ENCODE results near the gene HK1. TPM values are rescaled to one million over a fixed set of nuclear protein-coding genes. Genes with fewer than 3 reads are reported as not detected.

Gene HK1
- total and polyA plus RNA-seq, 2 of the 4 experiments (the other 2 are of a cell fraction) = 53.7 to 90.5 TPM

GRCh38 chr10:69439350-69439739, 161.0 kb downstream of the HK1 start:
- peak overlapping the region; percentile 31; the same call in 1 of the 2 replicates for H4K91ac ChIP-seq (ENCODE audit: insufficient read depth, low read depth, low read length)
- intact Hi-C loops (cut with micrococcal nuclease) (no loop called here), in situ Hi-C loops (cut with MboI; ENCODE audit: low sequenced_read_pairs) (no loop called here), dilution Hi-C loops (cut with HindIII; ENCODE audit: low sequenced_read_pairs, unreplicated experiment) (no loop called here)
- peak overlapping the region; percentile 69 for H2BK20ac ChIP-seq (ENCODE audit: low read depth, low read length)
- ATAC-seq (ENCODE audit: low read depth) (peak; percentile 10; the same call in 1 of the 2 replicates), DNase-seq (no peak)
- H3K4me2 ChIP-seq (ENCODE audit: low read depth, low read length) = no peak overlapping the region
- H3K4me3 ChIP-seq (ENCODE audit: insufficient read depth, low read depth, low read length) = no peak overlapping the region
- H3K56ac ChIP-seq (ENCODE audit: extremely low read depth, insufficient read depth, low read length) = no peak overlapping the region
- H3K36me3 ChIP-seq (ENCODE audit: control insufficient read depth, insufficient read depth, low read length) = no peaks in the 10 kb centered on the region
- ChIA-PET POLR2A (ENCODE audit: unreplicated experiment) (no interaction called here), CTCF (interaction anchor here (1.5 kb wide), 1 partner anchor 9 kb away, joined by 3 read pairs; no protein-coding TSS in a partner anchor)
- no peak overlapping the region for H2AK9ac ChIP-seq (replicated peaks; ENCODE audit: low read depth, low read length, poor library complexity)
- peak overlapping the region; percentile 68; the same call in 1 of the 3 replicates for H2BK15ac ChIP-seq (ENCODE audit: low read depth, low read length)
- no peak overlapping the region for H3K27ac ChIP-seq (ENCODE audit: insufficient read depth, low read length)
- H3K14ac ChIP-seq (replicated peaks; ENCODE audit: low read depth, low read length) = peak overlapping the region; percentile 44; the same call in 1 of the 2 replicates
- H3K4me1 ChIP-seq (ENCODE audit: control insufficient read depth, insufficient read depth, low read length) = peaks cover 12% of the 10 kb centered on the region
- H2BK5ac ChIP-seq (ENCODE audit: low read depth, low read length, poor library complexity, severe bottlenecking) = no peak overlapping the region
- no peak overlapping the region for H3K9ac ChIP-seq (ENCODE audit: low read depth, low read length)
- no peak overlapping the region for H4K5ac ChIP-seq (ENCODE audit: low read depth, low read length)
- H2BK120ac ChIP-seq (ENCODE audit: low read depth, low read length) = peak overlapping the region; percentile 20
- H4K8ac ChIP-seq (ENCODE audit: low read depth in 2 of 2, low read length in 2 of 2) = peak overlapping the region; percentile 68 to 81; a peak in 3 of 4 replicates
- H4K20me1 ChIP-seq (ENCODE audit: insufficient read depth, low read length) = no peaks in the 10 kb centered on the region
- peak overlapping the region; percentile 81 for H2AK5ac ChIP-seq (ENCODE audit: low read depth, low read length)
- H3K9me3 ChIP-seq (ENCODE audit: control insufficient read depth, insufficient read depth, low read length) = no peaks in the 10 kb centered on the region
- 0 out of 2 replicates have a peak overlapping the region, but pooled peaks have one; percentile 55 for H3K4ac ChIP-seq (ENCODE audit: low read depth, low read length)
- peak overlapping the region; percentile 72 for H2AFZ ChIP-seq (replicated peaks; ENCODE audit: low read length, poor library complexity)
- H3K79me1 ChIP-seq (ENCODE audit: low read depth in 1 of 2, low read length in 2 of 2) = no peaks in the 10 kb centered on the region
- peaks cover 13% of the 10 kb centered on the region for H3K27me3 ChIP-seq (ENCODE audit: control insufficient read depth, insufficient read depth, low read length)
- H3K18ac ChIP-seq (ENCODE audit: low read depth, low read length) = no peak overlapping the region
- no peak overlapping the region; the same call in 1 of the 2 replicates for H3K23ac ChIP-seq (ENCODE audit: low read depth, low read length)
- WGBS, 2 experiments (ENCODE audit: extremely low coverage in 2 of 2, insufficient read length in 1 of 2) = 73% methylated on average over 3 of the region's 5 CpGs; no CpG with 5 or more reads in 1 of the 2 experiments
- no TSS peak for BruUV-seq (replicated peaks)
- peaks cover 11% of the 10 kb centered on the region; the same call in 1 of the 2 replicates for H3K9me1 ChIP-seq (ENCODE audit: insufficient read depth, low read length)
- TF ChIP-seq ELK1 (IDR thresholded peaks at IDR 0.05; ENCODE audit: borderline replicate concordance, low read depth, low read length) (no peak), FOS (IDR thresholded peaks at IDR 0.05; ENCODE audit: low read depth, low read length) (no peak), MAZ (IDR thresholded peaks at IDR 0.05; ENCODE audit: borderline replicate concordance, low read depth, low read length) (no peak), POLR2A (IDR thresholded peaks at IDR 0.05; ENCODE audit: low read depth, low read length) (no peak), RFX5 (IDR thresholded peaks at IDR 0.05; ENCODE audit: low read depth, low read length) (no peak), MAFK (IDR thresholded peaks at IDR 0.05; ENCODE audit: low read depth, low read length) (no peak), CTCF (conservative IDR thresholded peaks at IDR 0.05; ENCODE audit: low read depth, low read length) (no peak), RAD21 (IDR thresholded peaks at IDR 0.05; ENCODE audit: low read length) (no peak), SMC3 (IDR thresholded peaks at IDR 0.05; ENCODE audit: low read depth, low read length) (no peak), USF2 (IDR thresholded peaks at IDR 0.05; ENCODE audit: low read depth, low read length) (no peak)
